Measurements from ENCODE around the gene NTN3. TPM values are rescaled to one million over a fixed set of nuclear protein-coding genes. Genes with fewer than 3 reads are reported as not detected.

Gene NTN3
- total and polyA plus RNA-seq, 2 donors = 0.19 to 5.2 TPM

DNA sequence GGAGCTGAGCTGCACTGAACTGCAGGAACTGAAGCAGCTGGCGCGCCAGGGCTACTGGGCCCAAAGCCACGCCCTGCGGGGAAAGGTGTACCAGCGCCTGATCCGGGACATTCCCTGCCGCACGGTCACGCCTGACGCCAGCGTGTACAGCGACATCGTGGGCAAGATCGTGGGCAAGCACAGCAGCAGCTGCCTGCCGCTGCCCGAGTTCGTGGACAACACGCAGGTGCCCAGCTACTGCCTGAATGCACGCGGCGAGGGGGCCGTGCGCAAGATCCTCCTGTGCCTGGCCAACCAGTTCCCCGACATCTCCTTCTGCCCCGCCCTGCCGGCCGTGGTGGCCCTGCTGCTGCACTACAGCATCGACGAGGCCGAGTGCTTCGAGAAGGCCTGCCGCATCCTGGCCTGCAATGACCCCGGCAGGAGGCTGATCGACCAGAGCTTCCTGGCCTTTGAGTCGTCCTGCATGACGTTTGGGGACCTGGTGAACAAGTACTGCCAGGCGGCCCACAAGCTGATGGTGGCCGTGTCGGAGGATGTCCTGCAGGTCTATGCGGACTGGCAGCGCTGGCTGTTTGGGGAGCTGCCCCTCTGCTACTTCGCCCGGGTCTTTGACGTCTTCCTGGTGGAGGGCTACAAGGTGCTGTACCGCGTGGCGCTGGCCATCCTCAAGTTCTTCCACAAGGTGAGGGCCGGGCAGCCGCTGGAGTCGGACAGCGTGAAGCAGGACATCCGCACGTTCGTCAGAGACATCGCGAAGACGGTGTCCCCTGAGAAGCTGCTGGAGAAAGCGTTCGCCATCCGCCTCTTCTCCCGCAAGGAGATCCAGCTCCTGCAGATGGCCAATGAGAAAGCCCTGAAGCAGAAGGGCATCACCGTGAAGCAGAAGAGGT lies 25.4 kb downstream of the NTN3 start:
- no peak overlapping the region for H3K4me3 ChIP-seq (ENCODE audit: low read depth, low read length)
- WGBS = 95% methylated on average over 62 of the region's 62 CpGs

DNA sequence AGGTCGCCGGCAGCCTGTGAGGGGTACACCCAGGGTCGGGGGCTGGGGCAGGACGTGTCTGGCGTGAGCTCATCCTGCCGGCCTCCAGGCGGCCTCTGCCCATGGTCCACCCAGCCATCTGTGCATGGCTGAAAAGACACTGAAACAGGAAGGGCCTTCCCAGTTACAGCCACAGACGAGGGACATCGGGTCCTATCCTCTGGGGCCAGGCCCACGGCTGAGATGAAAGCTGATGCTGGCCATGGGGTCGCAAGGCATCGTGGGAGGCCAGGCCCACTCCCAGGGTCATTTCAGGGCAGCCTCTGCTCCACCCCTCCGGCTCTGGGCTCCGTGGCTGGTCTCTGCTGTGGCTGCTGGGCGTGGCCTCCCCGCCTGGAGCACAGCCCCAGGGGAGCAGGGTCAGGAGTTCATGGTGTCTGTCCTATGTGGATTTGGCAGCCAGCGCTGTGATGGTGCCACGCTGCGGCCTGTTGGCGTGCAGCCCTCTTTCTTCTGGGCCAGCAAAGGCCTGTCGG lies 26.1 kb downstream of the NTN3 start:
- 55% methylated on average over 21 of the region's 21 CpGs for WGBS
- no peaks in the 10 kb centered on the region for H3K4me1 ChIP-seq (ENCODE audit: insufficient read depth)
- H3K4me3 ChIP-seq (ENCODE audit: low read depth, low read length) = no peak overlapping the region
- no peak for DNase-seq (ENCODE audit: extremely low spot score)
- peaks cover 2% of the 10 kb centered on the region for H3K36me3 ChIP-seq (ENCODE audit: insufficient read depth)
- H3K27ac ChIP-seq (ENCODE audit: low read depth) = no peak overlapping the region

More for the DNA sequence above, 25.4 kb downstream of the NTN3 start:
- DNase-seq (ENCODE audit: extremely low spot score) = no peak
- Histone ChIP-seq H3K27ac (ENCODE audit: low read depth) (no peak overlapping the region), H3K4me1 (ENCODE audit: insufficient read depth) (no peaks in the 10 kb centered on the region), H3K36me3 (ENCODE audit: insufficient read depth) (peaks cover 2% of the 10 kb centered on the region)

DNA sequence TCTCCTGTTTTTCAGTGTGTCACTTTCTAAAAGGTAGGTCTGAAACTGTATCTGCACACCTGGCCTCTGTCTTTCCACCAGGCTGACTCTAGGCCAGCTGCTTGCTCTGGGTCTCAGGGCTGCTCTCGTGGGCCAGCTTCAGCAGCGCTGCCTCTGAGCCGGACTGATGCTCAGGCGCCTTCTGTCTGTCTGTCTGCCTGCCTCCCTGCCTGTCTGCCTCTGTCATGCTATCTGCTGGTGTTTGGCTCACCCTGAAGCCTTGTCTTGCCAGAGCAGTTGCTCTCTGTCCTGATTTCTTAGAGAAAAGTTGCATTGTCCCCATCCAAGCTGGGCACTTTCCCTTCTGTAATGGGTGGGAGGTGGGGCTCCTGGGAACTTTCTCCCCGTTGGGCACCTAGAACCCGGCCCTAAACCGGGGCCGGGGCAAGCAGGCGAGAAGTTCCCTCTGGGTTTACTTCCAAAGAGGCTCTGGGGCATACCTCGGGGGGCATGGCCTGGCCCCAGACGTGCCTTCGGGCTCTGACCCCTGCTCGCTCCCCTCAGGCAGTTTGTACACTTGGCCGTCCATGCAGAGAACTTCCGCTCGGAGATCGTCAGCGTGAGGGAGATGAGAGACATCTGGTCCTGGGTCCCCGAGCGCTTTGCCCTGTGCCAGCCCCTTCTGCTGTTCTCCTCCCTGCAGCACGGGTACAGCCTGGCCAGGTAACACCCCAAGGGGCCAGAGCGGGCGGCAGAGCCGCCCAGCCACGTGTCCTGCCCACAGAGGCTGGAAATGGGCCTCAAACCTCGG lies 26.8 kb downstream of the NTN3 start:
- H3K4me3 ChIP-seq (ENCODE audit: low read depth, low read length) = no peak overlapping the region
- no peaks in the 10 kb centered on the region for H3K4me1 ChIP-seq (ENCODE audit: insufficient read depth)
- DNase-seq (ENCODE audit: extremely low spot score) = no peak
- peaks cover 2% of the 10 kb centered on the region for H3K36me3 ChIP-seq (ENCODE audit: insufficient read depth)
- 79% methylated on average over 26 of the region's 26 CpGs for WGBS
- no peak overlapping the region for H3K27ac ChIP-seq (ENCODE audit: low read depth)

DNA sequence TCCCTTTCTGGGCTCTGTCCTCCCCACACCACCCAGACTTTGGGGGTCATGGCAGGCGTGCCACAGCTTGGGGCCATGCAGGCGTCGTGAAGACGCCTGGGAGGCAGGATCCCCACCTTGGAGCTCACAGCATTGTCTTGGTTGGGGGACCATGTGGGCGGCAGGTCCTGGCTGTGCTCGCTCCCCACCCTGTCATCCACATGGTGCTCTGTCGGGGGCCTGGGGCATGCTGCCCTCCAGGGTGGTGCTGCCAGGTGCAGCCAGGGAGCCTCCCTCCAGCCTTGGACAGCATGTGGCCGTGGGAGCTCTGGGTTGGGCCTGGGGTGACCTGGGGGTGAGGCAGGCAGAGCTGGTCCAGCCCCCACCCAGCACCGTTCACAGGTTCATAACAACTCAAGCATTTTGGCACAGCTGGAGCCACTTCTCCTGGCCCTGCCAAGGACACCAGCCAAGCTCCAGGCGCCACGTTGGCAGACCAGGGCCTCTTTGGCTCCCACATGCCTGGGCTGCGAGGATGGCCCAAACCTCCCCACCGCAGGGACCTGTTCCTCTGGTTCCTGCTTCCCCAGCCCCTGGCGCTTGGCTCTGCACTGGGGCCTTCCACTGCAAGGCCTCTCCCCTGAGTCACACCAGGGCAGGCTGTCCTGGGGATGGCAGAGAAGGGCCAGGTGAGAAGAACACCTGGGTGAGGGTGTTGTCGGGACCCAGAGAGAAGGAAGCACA lies 27.6 kb downstream of the NTN3 start:
- peaks cover 2% of the 10 kb centered on the region for H3K36me3 ChIP-seq (ENCODE audit: insufficient read depth)
- no peak overlapping the region for H3K27ac ChIP-seq (ENCODE audit: low read depth)
- no peak overlapping the region for H3K4me3 ChIP-seq (ENCODE audit: low read depth, low read length)
- 86% methylated on average over 15 of the region's 15 CpGs for WGBS
- H3K4me1 ChIP-seq (ENCODE audit: insufficient read depth) = no peaks in the 10 kb centered on the region
- no peak for DNase-seq (ENCODE audit: extremely low spot score)

DNA sequence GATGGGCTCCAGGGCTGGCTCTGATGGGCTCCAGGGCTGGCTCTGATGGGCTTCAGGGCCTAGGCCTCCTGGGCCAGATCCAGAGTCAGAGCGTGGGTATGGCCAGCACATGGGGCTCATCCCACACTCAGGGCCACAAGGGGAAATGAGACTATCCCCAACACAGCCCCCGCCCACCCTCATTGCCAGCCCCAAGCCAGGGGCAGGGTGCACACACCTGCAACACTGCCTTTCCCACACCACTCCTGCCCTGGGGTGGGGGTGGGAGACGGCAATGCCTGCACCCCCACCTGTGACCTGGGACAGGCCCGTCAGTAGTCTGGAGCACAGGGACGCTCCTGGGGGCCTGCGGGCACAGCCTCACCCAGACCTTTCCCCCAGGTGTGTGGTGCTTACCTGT lies 28.4 kb downstream of the NTN3 start:
- H3K4me3 ChIP-seq (ENCODE audit: low read depth, low read length) = no peak overlapping the region
- H3K36me3 ChIP-seq (ENCODE audit: insufficient read depth) = peaks cover 2% of the 10 kb centered on the region
- H3K27ac ChIP-seq (ENCODE audit: low read depth) = no peak overlapping the region
- 93% methylated on average over 6 of the region's 6 CpGs for WGBS
- no peaks in the 10 kb centered on the region for H3K4me1 ChIP-seq (ENCODE audit: insufficient read depth)
- no peak for DNase-seq (ENCODE audit: extremely low spot score)

DNA sequence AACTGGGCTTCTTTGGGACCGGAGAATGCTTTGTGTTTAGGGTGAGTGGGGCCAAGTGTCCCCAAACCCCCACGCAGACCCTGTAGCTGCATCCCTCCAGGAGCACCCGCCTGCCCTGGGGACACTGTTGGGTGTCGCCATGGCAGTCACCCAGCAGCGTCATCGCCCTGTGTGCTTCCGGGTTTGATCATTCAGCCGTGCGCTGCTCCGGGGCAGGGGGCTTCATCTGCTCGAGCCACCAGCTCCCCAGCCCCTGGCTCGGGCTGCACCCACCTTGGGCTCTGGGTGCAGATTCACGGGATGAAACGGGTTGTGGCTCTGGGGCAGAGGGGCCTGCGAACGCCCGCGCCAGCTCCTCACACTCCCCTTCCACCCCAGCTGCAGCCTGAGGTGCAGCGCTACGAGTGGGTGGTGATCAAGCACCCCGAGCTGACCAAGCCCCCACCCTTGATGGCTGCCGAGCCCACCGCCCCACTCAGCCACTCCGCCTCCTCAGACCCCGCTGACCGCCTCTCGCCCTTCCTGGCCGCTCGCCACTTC lies 28.9 kb downstream of the NTN3 start:
- peaks cover 2% of the 10 kb centered on the region for H3K36me3 ChIP-seq (ENCODE audit: insufficient read depth)
- no peak for DNase-seq (ENCODE audit: extremely low spot score)
- H3K4me1 ChIP-seq (ENCODE audit: insufficient read depth) = no peaks in the 10 kb centered on the region
- H3K27ac ChIP-seq (ENCODE audit: low read depth) = no peak overlapping the region
- no peak overlapping the region for H3K4me3 ChIP-seq (ENCODE audit: low read depth, low read length)
- 93% methylated on average over 29 of the region's 29 CpGs for WGBS

DNA sequence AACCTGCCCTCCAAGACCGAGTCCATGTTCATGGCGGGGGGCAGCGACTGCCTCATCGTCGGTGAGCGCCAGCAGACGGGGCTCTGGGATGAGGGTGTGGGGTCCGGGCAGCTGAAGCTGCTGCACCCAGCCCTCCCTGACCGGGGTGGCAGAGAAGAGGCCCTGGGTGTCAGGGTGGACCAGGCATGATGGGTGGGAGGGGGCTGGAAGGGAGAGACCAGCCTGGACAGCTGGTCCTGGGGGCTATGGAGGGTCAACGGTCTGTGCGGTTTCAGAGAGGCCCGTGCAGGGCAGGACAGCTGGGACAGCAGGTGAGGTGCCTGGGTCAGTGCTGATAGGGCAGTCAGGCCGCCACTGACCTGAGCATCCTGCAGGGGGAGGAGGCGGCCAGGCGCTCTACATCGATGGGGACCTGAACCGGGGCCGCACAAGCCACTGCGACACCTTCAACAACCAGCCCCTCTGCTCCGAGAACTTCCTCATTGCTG lies 29.4 kb downstream of the NTN3 start:
- Histone ChIP-seq H3K4me3 (ENCODE audit: low read depth, low read length) (no peak overlapping the region), H3K36me3 (ENCODE audit: insufficient read depth) (peaks cover 2% of the 10 kb centered on the region), H3K4me1 (ENCODE audit: insufficient read depth) (no peaks in the 10 kb centered on the region), H3K27ac (ENCODE audit: low read depth) (no peak overlapping the region)
- WGBS = 82% methylated on average over 20 of the region's 20 CpGs
- DNase-seq (ENCODE audit: extremely low spot score) = no peak

DNA sequence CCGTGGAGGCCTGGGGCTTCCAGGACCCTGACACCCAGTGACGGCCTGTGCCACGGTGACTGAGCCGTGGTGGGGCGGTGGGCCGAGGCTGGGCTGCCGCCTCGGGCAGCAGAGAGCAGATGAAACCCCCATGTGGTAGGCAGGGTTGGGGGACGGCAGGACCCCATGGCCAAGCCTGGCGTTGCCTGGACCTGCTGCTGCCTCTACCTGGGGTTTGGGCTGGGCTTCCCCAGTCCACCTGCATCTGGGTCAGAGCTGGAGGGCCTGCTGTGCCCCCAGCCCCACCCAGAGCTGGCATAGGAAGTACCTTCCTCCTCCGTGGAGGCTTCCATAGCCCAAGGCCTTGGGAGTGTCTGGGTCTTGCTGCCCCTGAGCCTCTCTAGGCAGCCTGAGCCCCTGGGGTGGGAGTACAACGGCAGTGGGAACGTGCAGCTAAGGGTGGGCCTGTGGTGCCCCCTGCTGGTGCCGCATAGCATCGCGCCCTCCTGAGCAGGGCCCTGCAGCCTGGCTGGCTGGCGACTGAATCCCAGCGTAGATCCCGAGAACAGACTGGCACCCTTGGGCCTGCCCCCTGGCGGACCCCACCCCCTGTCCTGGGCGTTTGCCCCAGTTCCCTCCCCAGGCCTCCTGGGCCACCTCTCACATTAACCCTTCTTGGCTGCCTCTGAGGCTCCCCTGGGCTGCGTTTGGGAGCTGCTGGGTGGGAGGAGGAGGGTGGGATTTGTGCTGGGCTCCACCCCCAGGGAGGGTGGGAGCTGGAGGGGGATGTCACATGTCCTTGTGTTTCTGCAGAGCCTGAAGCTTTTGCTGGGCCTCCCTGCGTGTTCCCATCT lies 30.0 kb downstream of the NTN3 start:
- WGBS = 34% methylated on average over 23 of the region's 23 CpGs
- peaks cover 2% of the 10 kb centered on the region for H3K36me3 ChIP-seq (ENCODE audit: insufficient read depth)
- no peak overlapping the region for H3K27ac ChIP-seq (ENCODE audit: low read depth)
- no peaks in the 10 kb centered on the region for H3K4me1 ChIP-seq (ENCODE audit: insufficient read depth)
- peak; percentile 55 for DNase-seq (ENCODE audit: extremely low spot score)
- H3K4me3 ChIP-seq (ENCODE audit: low read depth, low read length) = no peak overlapping the region

DNA sequence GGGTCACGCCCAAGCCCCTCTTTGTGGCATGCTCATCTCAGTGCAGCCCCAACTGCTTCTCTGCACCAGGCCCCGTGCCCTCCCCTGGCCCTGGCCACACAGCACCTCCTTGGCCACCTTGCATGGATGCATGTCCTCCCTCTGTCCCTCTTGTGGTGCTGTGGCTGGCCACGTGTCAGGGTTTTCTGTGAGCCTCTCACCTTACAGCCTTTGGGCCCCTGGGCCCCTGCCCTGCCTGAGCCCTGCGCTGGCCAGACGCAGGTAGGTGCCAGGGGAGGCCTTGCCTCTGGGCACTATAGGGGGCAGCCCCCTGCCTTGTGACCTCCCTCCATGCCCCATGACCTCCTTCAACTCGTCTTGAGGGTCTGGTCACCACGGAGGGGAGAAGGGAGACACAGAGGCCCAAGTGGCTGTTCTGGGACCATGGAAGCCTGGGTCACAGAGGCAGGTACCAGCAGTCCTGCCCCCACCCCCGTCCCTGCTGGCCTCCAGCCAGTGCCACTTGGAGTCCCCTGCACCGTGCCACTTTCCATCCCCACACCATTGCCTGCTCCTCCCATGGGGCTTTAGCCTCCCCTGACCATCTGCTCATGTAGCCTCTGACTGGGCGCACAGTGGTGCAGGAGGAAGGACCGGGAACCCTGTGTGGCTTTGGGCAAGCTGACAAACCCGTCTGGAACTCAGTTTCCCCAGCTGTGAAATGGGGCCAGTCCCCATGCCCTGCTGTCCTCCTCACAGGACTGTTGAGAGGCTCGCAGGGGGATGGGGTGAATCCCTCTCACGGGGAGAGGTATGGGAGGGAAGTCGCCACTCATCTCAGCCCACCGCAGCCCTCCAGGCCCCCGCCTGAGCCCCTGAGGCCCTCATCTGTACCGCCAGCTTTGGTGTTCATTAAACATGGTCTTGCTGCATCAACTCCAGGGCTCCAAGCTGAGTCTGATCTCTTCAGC lies 31.1 kb downstream of the NTN3 start:
- no peak for DNase-seq (ENCODE audit: extremely low spot score)
- H3K27ac ChIP-seq (ENCODE audit: low read depth) = no peak overlapping the region
- H3K36me3 ChIP-seq (ENCODE audit: insufficient read depth) = no peaks in the 10 kb centered on the region
- no peak overlapping the region for H3K4me3 ChIP-seq (ENCODE audit: low read depth, low read length)
- H3K4me1 ChIP-seq (ENCODE audit: insufficient read depth) = no peaks in the 10 kb centered on the region
- 72% methylated on average over 18 of the region's 18 CpGs for WGBS

DNA sequence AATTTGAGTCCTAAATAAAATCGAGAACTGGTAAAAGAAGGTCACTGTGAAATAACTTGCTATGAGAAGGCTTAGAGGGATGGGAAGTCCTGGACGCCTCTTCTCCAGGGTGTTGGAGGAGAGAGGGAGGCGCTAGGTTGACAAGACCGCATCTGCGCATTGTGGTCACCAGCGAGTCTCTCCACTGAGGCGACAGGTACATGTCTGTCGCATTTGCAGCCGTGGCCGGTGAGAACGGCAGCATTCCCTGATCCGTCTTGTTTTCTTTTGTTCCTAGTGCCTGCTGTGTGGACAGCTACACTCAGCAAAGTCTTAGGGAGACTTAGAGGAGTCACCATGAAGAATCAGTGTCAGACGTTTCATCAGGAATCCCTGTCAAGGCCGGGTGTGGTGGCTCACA lies 34.6 kb downstream of the NTN3 start:
- Histone ChIP-seq H3K27ac (ENCODE audit: low read depth) (no peak overlapping the region), H3K4me1 (ENCODE audit: insufficient read depth) (no peaks in the 10 kb centered on the region), H3K4me3 (ENCODE audit: low read depth, low read length) (no peak overlapping the region), H3K36me3 (ENCODE audit: insufficient read depth) (no peaks in the 10 kb centered on the region)
- WGBS = 89% methylated on average over 14 of the region's 14 CpGs
- DNase-seq (ENCODE audit: extremely low spot score) = no peak

DNA sequence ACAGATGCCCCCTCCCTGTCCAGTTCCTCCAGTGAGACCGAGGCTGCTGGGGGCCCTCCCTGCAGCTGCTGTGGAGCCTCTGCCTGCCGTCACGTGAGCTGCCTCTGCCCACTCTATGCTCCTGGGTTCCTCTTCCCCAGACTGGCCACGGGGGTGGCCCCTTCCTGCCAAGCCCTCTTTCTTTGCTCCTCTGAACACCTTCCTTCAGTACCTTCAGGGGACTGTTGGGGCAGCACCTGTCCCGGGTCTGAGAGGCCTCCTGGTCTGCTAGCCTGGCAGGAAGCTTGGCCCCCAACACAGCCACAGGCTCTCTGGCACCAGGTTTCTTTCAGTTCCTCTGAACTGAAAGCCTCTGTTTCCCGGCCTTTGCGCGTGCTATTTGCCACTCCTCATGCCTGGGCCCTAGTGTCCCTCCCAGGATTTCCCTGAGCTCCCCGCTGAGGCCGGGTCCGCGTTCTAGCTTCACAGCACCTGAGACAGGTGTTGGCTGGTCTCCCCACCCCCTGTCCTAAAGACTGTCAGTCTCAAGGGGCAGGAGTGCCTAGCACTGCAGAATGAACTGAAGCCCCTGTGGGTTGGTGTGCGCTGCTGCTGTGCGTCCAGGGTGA lies 36.1 kb downstream of the NTN3 start:
- H3K4me3 ChIP-seq (ENCODE audit: low read depth, low read length) = no peak overlapping the region
- no peaks in the 10 kb centered on the region for H3K4me1 ChIP-seq (ENCODE audit: insufficient read depth)
- DNase-seq (ENCODE audit: extremely low spot score) = no peak
- no peak overlapping the region for H3K27ac ChIP-seq (ENCODE audit: low read depth)
- H3K36me3 ChIP-seq (ENCODE audit: insufficient read depth) = no peaks in the 10 kb centered on the region
- WGBS = 77% methylated on average over 14 of the region's 14 CpGs

All from urinary bladder (tissue), 4 donors.